A204.1 (cell line): Measurements from ENCODE around the gene INPP4B.

Source experiments
- FAIRE-seq: peaks from 2 replicates; lab custom pipeline; 2012; peaks lifted over from hg19 to GRCh38; lab: Jason Lieb, UNC

Gene INPP4B

GRCh38 chr4:142339053-142339452, 507.0 kb downstream of the INPP4B start:
- FAIRE-seq = no peak

DNA sequence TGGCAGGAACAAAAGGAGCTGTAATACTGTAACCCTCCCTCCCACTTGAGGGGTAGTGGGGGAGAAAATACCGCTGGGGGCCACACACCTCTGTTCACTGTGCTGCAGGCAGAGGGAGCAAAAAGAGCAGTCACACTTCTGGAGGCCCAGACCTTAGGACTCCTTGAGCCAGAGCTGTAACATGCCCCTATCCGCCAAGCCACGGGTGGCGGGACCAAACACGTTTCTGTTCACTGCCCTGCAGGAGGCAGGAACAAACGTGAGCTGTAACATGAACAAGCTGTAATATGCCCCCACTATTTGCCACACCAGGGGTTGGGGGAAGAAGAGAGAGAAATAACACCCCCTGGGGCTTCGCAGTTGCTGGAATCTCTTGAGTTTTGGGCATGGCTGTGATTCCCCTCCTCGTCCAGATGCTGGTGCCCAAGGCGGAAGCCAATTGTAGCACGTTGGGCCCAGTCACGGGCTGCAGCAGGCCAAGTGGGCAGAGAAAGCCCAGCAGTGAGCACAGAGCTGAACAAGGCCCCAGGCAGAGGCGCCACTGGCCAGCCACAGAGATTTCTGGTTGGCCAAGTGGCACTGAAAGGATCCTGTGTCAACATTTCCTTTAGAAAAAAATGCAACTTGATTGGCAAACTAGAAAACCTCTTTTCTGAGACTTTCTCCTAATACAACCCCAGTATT, 509.7 kb downstream of the INPP4B start:
- no peak for FAIRE-seq

DNA sequence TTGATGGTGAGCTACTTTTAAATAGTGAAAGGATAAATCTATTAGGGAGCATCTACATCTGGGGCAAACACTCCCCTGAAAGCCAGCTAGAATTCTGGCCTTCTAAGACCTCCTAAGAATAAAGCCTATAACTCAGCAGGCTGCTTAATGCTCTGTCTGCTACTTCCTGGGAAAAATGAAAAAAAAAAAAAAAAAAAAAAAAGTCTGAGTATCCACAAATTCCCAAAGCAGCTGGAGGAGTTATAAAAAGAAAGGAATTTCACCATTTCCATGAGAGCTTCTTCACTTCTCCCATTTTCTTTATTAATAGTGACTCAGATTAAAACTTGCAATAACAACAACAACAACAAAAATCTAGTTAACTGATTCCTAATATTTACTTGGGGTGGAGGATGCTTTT, 511.2 kb downstream of the INPP4B start:
- peak; percentile 16 for FAIRE-seq

DNA sequence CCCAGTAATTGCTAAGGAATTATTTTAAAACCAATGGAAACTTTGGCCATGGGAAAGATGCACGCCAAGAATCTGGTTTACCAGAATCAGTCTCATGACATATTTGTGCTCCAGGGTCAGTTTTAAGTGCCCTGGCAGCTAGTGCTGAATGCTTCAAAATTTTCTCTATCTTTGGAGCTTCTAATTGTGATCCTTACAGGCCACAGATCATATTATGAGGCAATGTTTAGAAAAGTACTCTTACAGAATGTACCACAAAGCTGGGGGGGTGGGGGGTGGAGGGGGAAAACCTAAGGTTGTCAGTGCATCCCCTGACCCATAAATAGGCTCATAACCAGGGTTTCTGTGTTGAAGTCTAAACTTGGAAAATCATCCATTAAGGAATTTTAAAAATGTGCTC, 514.5 kb downstream of the INPP4B start:
- peak; percentile 44 for FAIRE-seq

GRCh38 chr4:142331132-142331531, 515.0 kb downstream of the INPP4B start:
- FAIRE-seq = no peak

GRCh38 chr4:142330311-142330710, 515.8 kb downstream of the INPP4B start:
- FAIRE-seq = no peak

- no peak for FAIRE-seq
Observed at GRCh38 chr4:142329313-142329712, 516.8 kb downstream of the INPP4B start.

GRCh38 chr4:142326181-142326580, 519.9 kb downstream of the INPP4B start:
- no peak for FAIRE-seq

DNA sequence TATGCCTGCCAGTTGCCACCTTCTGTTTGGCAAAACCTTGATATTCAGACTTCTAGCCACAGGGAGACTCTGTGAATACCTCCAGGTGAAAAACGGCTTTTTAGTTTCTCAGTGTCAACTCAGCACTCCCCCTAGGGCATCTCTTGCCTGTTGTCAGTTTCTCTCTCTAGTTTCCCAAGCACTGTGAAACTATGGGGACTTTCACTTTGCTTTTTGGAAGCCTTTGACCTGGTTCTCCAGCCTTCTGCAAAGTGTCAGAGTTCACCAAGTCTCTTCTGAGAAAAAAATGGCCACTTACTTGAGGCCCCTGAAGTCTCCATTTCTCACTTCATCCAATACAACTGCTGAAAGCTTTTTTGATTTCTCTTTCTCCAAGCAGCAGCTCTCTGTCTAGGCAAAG, 521.5 kb downstream of the INPP4B start:
- FAIRE-seq = no peak

DNA sequence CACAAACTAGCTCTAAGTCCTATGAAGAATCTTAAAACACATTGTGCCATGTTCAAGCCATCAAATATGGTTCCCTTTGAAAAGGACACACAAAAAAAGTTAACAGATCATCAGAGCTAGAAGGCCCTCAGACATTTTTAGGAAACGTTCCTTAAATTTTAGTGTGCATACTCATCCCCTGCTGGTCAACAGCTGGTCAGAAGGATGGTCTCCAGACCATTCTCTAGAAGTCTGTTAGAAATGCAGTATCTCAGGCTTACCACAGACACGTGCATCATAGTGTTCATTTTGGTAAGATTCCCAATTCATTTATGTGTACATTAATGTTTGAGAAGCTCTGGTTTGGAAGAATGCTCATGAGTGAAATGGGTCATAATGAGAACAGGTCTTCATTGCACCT, 523.1 kb downstream of the INPP4B start:
- no peak for FAIRE-seq

DNA sequence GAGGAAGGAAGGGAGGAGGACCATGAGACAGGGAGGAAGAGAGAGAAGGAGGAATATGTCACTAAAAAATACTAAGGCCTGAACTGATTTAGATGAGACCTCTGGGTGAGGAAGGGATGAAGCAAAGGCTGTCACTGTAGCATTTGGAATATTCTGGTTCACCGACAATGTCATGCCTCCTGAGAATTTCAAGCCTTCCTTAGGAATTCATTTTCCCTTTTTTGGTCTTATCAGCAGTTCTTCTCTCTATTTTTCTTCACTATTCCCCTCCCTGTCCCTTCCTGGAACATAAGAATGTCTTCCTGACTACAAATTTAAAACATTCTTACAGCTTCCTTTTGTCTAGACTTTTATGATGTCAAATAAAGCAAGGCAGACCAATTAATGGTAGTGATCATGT, 527.8 kb downstream of the INPP4B start:
- no peak for FAIRE-seq

GRCh38 chr4:142316913-142317312, 529.2 kb downstream of the INPP4B start:
- no peak for FAIRE-seq

DNA sequence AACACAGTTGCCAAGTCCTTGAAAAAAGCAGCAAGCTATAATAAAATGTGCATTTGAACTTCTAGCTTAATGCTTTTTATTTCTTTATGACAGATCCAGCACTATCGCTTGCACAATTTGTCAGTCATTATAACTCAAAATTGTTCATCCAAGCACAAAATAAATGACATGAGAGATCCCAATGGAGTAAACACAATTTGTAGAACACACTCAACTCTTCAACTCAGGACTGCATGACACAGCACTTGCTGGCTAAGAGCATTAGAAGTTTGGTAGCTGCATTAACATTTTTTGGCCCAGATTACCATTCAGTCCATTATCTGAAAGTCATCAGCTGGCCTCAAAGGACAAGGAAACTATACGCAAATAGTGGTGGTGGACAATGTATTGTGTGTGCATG, 530.1 kb downstream of the INPP4B start:
- no peak for FAIRE-seq

DNA sequence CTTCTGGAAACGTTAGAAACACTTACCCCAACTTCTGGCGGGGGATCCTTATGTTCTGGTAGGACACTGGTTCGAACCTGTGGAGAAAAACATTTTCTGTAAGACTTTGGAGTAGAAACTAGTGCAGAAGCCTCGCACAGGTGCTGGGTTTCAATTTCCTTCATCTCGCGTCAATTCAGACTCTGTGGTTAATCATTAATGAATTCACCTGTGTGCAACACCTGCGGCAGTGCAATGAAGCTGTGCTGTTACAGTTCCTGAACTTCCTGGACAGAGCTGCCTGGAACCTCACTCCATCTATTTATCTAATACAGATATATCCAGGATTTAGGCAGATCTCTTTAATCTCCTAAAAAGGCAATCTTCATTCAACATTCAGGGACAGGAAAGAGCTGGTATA, 531.4 kb downstream of the INPP4B start:
- FAIRE-seq = no peak

- no peak for FAIRE-seq
Observed at GRCh38 chr4:142314247-142314646, 531.9 kb downstream of the INPP4B start.

DNA sequence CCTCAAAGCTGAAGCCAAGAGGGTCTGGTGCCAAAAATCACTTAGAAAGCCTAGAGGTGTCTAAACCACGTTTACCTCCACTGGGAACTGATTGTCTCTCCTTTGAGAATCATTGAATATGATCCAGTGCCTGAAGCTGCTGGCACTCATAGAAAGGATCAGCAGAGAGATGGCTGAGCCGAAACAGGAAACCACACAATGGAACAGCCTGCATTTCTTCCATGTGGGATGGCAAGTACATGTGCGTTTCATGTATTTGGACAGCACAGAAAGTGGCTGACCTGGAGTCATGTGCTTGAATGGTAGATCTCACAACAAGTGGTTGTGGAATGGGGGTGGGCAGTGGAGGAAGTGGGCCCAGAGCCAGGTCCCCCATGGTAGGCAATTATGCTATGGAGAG, 533.7 kb downstream of the INPP4B start:
- FAIRE-seq = no peak

DNA sequence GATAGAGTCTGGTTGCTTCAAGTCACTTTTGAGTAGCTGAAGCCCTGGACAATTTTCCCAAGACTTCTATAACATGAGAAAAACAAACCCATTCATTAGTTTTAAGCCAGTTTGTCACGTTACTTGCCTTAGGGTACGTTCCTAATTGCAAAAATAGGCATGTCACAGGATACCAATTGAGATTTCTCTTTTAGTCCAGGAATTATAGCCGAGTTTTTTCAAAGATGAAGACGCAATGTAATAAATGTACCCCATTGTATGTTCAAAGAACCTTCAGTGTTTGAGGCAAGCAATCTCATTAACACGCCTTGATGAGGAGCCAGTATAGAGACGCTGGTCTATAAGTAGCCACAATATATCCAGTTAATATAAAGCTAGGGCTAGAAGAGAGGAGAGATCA, 534.2 kb downstream of the INPP4B start:
- no peak for FAIRE-seq

- FAIRE-seq = no peak
Observed at GRCh38 chr4:142309772-142310171, 536.3 kb downstream of the INPP4B start.

DNA sequence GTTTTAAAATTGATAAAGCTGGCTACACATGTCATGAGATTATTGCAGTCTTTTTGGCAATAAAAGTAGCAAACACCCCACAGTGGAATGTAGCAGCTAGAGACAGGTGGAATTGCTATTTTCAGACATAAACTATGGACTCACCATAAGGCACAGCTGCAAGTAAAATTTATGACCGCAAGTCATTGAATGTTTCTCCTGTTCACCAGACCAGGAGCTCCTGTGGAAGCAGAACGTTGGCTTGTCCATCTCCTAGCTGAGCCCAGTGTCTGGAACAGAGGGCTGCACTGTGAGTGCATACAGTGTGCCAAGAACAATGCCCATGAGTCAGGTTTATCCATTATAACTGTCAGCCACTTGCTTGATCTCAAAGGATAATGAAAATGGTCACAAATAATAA, 538.2 kb downstream of the INPP4B start:
- FAIRE-seq = no peak

- no peak for FAIRE-seq
Observed at GRCh38 chr4:142297313-142297712, 548.8 kb downstream of the INPP4B start.

DNA sequence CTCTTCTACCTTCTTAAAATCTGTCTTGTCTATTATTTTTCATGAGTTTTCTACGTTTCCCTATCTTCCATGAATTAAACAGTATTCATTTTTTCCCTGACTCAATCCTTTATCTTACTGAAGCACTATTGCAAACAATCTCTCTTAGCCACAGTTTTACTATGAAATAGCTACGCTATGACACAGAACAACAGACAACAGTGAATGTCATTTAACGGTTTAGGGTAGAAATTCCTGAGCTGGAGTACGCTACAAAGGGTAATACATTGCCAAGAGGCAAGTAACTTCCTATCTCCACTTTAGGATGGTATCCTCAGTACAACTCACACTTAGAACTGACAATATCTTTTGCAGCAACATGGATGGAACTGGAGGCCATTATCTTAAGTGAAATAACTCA, 552.6 kb downstream of the INPP4B start:
- no peak for FAIRE-seq

DNA sequence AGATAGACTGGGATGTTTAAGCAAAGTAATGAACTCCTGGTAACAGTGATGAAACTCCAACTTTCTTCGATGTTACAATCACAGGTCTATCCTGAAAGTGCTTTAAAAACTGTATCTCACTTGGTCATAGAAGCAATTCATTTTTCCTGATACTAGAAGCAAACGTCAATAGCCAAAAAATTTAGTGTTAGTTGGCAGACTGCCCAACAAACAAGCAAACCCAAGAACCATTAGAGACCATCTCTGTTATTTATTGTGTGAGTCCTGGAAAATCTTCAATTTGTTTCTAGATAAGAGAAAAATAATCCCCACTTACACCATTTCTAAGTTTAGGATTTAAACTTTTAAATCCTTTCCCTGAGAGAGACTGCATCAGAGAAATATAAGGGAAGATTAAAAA, 553.9 kb downstream of the INPP4B start:
- FAIRE-seq = no peak

- FAIRE-seq = no peak
Observed at GRCh38 chr4:142291299-142292050, 554.6 kb downstream of the INPP4B start.

GRCh38 chr4:142287371-142287770, 558.7 kb downstream of the INPP4B start:
- FAIRE-seq = no peak
